GM23248 (cell line): ENCODE data around the gene JARID2. TPM values are rescaled to one million over a fixed set of nuclear protein-coding genes. Genes with fewer than 3 reads are reported as not detected.

Experiments
- DNase-seq: peaks from one replicate; pipeline ENCODE4 v3.0.0-alpha.2; 2015
- H2AFZ ChIP-seq: fragments of 200-600 bp; sonication (generic); 2 replicates; pipeline ENCODE4 v1.6.1; 2016; ENCODE audit warnings: antibody characterized with exemption
- H3F3A ChIP-seq: fragments of 200-600 bp; sonication (generic); 2 replicates; pipeline ENCODE4 v1.6.1; 2016; ENCODE audit warnings: mild to moderate bottlenecking, antibody characterized with exemption, mixed run types; ENCODE audit not compliant: insufficient read depth
- H3K27ac ChIP-seq: fragments of 200-600 bp; sonication (generic); 2 replicates; pipeline ENCODE4 v1.5.1; 2016; ENCODE audit warnings: mild to moderate bottlenecking
- H3K27me3 ChIP-seq: fragments of 200-600 bp; sonication (generic); replicated peaks from 2 replicates; pipeline ENCODE4 v1.6.1; 2016; ENCODE audit warnings: mild to moderate bottlenecking; ENCODE audit not compliant: insufficient read depth
- H3K36me3 ChIP-seq: fragments of 200-600 bp; sonication (generic); 2 replicates; pipeline ENCODE4 v1.6.1; 2016; ENCODE audit warnings: low read depth, mild to moderate bottlenecking
- H3K4me1 ChIP-seq: fragments of 200-600 bp; sonication (generic); 2 replicates; pipeline ENCODE4 v1.6.1; 2016; ENCODE audit warnings: mild to moderate bottlenecking; ENCODE audit not compliant: insufficient read depth
- H3K4me2 ChIP-seq: fragments of 200-600 bp; sonication (generic); one replicate; pipeline ENCODE4 v1.6.1; 2016; ENCODE audit warnings: mild to moderate bottlenecking; ENCODE audit not compliant: unreplicated experiment
- H3K4me3 ChIP-seq: fragments of 200-600 bp; sonication (generic); 2 replicates; pipeline ENCODE4 v1.5.1; 2016; ENCODE audit warnings: mild to moderate bottlenecking
- H3K79me2 ChIP-seq: fragments of 200-600 bp; sonication (generic); 2 replicates; pipeline ENCODE4 v1.6.1; 2016; ENCODE audit warnings: mild to moderate bottlenecking; ENCODE audit not compliant: insufficient read depth
- H3K9ac ChIP-seq: fragments of 200-600 bp; sonication (generic); 2 replicates; pipeline ENCODE4 v1.6.1; 2016; ENCODE audit warnings: mild to moderate bottlenecking
- H3K9me2 ChIP-seq: fragments of 200-600 bp; sonication (generic); 2 replicates; pipeline ENCODE4 v1.6.1; 2016; ENCODE audit warnings: mixed run types, mild to moderate bottlenecking, moderate library complexity; ENCODE audit not compliant: insufficient read depth
- H3K9me3 ChIP-seq: fragments of 200-600 bp; sonication (generic); one replicate; pipeline ENCODE4 v1.6.1; 2017; ENCODE audit warnings: low read depth
- H4K20me1 ChIP-seq: fragments of 200-600 bp; sonication (generic); 2 replicates; pipeline ENCODE4 v1.6.0; 2016; ENCODE audit not compliant: insufficient read depth
- EZH2 ChIP-seq: fragments of 200-600 bp; sonication (generic); IDR thresholded peaks from 2 replicates; pipeline ENCODE4 v1.6.1; 2018; ENCODE audit warnings: antibody characterized with exemption, mild to moderate bottlenecking; ENCODE audit not compliant: insufficient read depth, poor library complexity, severe bottlenecking
- EZH2phosphoT487 ChIP-seq: fragments of 200-600 bp; sonication (generic); IDR thresholded peaks from 2 replicates; pipeline ENCODE4 v1.6.1; 2018; ENCODE audit warnings: antibody characterized with exemption, moderate library complexity, mild to moderate bottlenecking, low read depth; ENCODE audit not compliant: insufficient read depth
- WGBS, 2 experiments: methylation state at CpG; one replicate each; pipeline ENCODE4 v1.1.6; 2015 to 2017; ENCODE audit warnings: low lambda C conversion rate in 2 of 2, low coverage in 1 of 2; ENCODE audit errors: missing lambda C conversion rate in 2 of 2; 5-methylcytosine and 5-hydroxymethylcytosine counted together
- in situ Hi-C: fragments of 300-500 bp; cut with MboI; formaldehyde crosslinking; loops from 2 replicates; pipeline ENCODE4 v1.15.0; 2020
- polyA plus RNA-seq: library from polyadenylated mRNA; unstranded; fragments of >200 nt; fragmentation: Nextera tagmentation; extraction: Ambion mirVana; gene quantifications from 2 replicates; pipeline ENCODE4 v1.2.1, GENCODE V29; 2016
- total RNA-seq: library from RNA; depleted of rRNA; stranded (reverse); fragments of >200 nt; shearing (Covaris generic); gene quantifications from 2 replicates; pipeline ENCODE4 v1.2.3, GENCODE V29; 2014

The JARID2 gene
- total and polyA plus RNA-seq, 2 experiments from 2014 or later: 3.9 to 9.3 TPM

- Histone ChIP-seq H3K27me3 (no peaks in the 10 kb centered on the region), H3K4me3 (no peak overlapping the region), H3K27ac (no peak overlapping the region), H3K4me2 (no peak overlapping the region), H3F3A (peaks cover 16% of the 10 kb centered on the region), H3K9me2 (no peaks in the 10 kb centered on the region), H2AFZ (no peak overlapping the region), H4K20me1 (peaks cover 4% of the 10 kb centered on the region; the same call in 1 of the 2 replicates), H3K4me1 (peaks cover 33% of the 10 kb centered on the region), H3K9ac (no peak overlapping the region), H3K36me3 (no peaks in the 10 kb centered on the region), H3K9me3 (no peaks in the 10 kb centered on the region), H3K79me2 (peaks cover 97% of the 10 kb centered on the region)
- DNase-seq: no peak
- TF ChIP-seq EZH2phosphoT487: no peak
- TF ChIP-seq EZH2: no peak
- WGBS, 2 experiments: 95 to 98% methylated on average over 10 of the region's 10 CpGs
- in situ Hi-C loops: no loop called here
Measured at GRCh38 chr6:15481390-15482291, 235.8 kb downstream of the JARID2 start.

- H3K9me2 ChIP-seq: no peaks in the 10 kb centered on the region
- H3K79me2 ChIP-seq: peaks cover 95% of the 10 kb centered on the region
- in situ Hi-C loops: no loop called here
- no peak overlapping the region for H3K9ac ChIP-seq
- H2AFZ ChIP-seq: no peak overlapping the region
- no peak overlapping the region for H3K4me3 ChIP-seq
- no peak for TF ChIP-seq EZH2
- TF ChIP-seq EZH2phosphoT487: no peak
- H4K20me1 ChIP-seq: peaks cover 4% of the 10 kb centered on the region; the same call in 1 of the 2 replicates
- no peaks in the 10 kb centered on the region for H3K27me3 ChIP-seq
- H3K27ac ChIP-seq: no peak overlapping the region
- peak; percentile 62 for DNase-seq
- H3K4me2 ChIP-seq: no peak overlapping the region
- no peaks in the 10 kb centered on the region for H3K36me3 ChIP-seq
- 96 to 100% methylated on average over 1 of the region's 1 CpG for WGBS, 2 experiments
- no peaks in the 10 kb centered on the region for H3K9me3 ChIP-seq
- H3F3A ChIP-seq: 0 out of 2 replicates have a peak, but pooled peaks cover 4% of the 10 kb centered on the region
- H3K4me1 ChIP-seq: peaks cover 22% of the 10 kb centered on the region
Measured at GRCh38 chr6:15483060-15483459, 237.2 kb downstream of the JARID2 start.

GRCh38 chr6:15484140-15484539 lies 238.3 kb downstream of the JARID2 start:
- 0 out of 2 replicates have a peak, but pooled peaks cover 4% of the 10 kb centered on the region for H3K36me3 ChIP-seq
- H3K27ac ChIP-seq: no peak overlapping the region
- 98 to 100% methylated on average over 3 of the region's 3 CpGs for WGBS, 2 experiments
- peaks cover 94% of the 10 kb centered on the region for H3K79me2 ChIP-seq
- peaks cover 22% of the 10 kb centered on the region for H3K4me1 ChIP-seq
- H2AFZ ChIP-seq: no peak overlapping the region
- no peak overlapping the region for H3K4me2 ChIP-seq
- H3K9ac ChIP-seq: no peak overlapping the region
- H3K27me3 ChIP-seq: no peaks in the 10 kb centered on the region
- no peak overlapping the region for H3K4me3 ChIP-seq
- no peak for DNase-seq
- H3K9me2 ChIP-seq: no peaks in the 10 kb centered on the region
- H3K9me3 ChIP-seq: no peaks in the 10 kb centered on the region
- H3F3A ChIP-seq: 0 out of 2 replicates have a peak, but pooled peaks cover 4% of the 10 kb centered on the region
- H4K20me1 ChIP-seq: peaks cover 4% of the 10 kb centered on the region; the same call in 1 of the 2 replicates
- in situ Hi-C loops: no loop called here
- TF ChIP-seq EZH2phosphoT487 (no peak), EZH2 (no peak)

- 56 to 58% methylated on average over 4 of the region's 4 CpGs for WGBS, 2 experiments
- Histone ChIP-seq H3K9me2 (no peaks in the 10 kb centered on the region), H2AFZ (no peak overlapping the region), H3K4me2 (no peak overlapping the region), H3K9me3 (no peaks in the 10 kb centered on the region), H3F3A (0 out of 2 replicates have a peak, but pooled peaks cover 5% of the 10 kb centered on the region), H3K27me3 (no peaks in the 10 kb centered on the region), H3K9ac (no peak overlapping the region), H4K20me1 (peaks cover 4% of the 10 kb centered on the region; the same call in 1 of the 2 replicates), H3K4me3 (no peak overlapping the region), H3K36me3 (0 out of 2 replicates have a peak, but pooled peaks cover 4% of the 10 kb centered on the region), H3K4me1 (peaks cover 17% of the 10 kb centered on the region), H3K79me2 (peaks cover 94% of the 10 kb centered on the region), H3K27ac (no peak overlapping the region)
- DNase-seq: no peak
- in situ Hi-C loops: no loop called here
- no peak for TF ChIP-seq EZH2phosphoT487
- TF ChIP-seq EZH2: no peak
Measured at GRCh38 chr6:15484821-15485220, 239.0 kb downstream of the JARID2 start.
